GM13977 (cell line): Measurements from ENCODE around the gene PAQR7.

ENCODE experiments used
- DNase-seq: peaks from one replicate; pipeline ENCODE4 v3.0.0; 2012; ENCODE audit warnings: low spot score
- CTCF ChIP-seq: IDR thresholded peaks from 2 replicates; pipeline ENCODE4 v1.5.1; 2012; ENCODE audit warnings: mild to moderate bottlenecking, control low read depth; ENCODE audit not compliant: insufficient read depth; ENCODE audit errors: extremely low read depth, missing control alignments
- in situ Hi-C: fragments of 300-500 bp; cut with MboI; formaldehyde crosslinking; loops from one replicate; pipeline ENCODE4 v1.12.0; 2022; ENCODE audit warnings: low sequenced_read_pairs, low pct_unique_long_range_greater_than_20kb, mixed read lengths, inconsistent platforms; ENCODE audit not compliant: unreplicated experiment

The PAQR7 gene

GRCh38 chr1:25831569-25832196 is 43.8 kb downstream of the PAQR7 start:
- no peak for TF ChIP-seq CTCF
- DNase-seq: no peak
- in situ Hi-C loops: loop anchor here (10.0 kb wide), 1 partner anchor 173 kb away; no protein-coding TSS in a partner anchor

DNA sequence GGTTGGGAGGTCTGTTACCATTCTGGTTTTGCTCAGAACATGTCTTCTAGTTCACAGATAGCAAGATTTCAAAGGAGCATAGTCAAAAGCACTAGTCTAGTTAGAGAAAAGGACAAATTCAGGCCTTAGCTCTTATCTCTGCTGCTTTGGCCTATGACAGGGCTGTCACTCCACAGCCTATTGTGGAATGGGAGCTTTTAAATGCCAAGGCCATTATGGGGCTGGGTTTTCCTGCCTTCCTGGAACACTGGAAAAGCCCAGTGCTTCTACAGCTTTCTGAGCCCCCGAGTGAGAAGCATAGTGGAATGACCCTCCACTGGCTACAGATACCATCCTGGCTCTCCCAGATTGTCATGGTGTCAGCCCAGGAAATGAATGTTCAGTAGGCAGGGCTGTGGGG is 46.5 kb downstream of the PAQR7 start:
- no peak for DNase-seq
- in situ Hi-C loops: no loop called here
- TF ChIP-seq CTCF: no peak

GRCh38 chr1:25828491-25828890 is 47.0 kb downstream of the PAQR7 start:
- in situ Hi-C loops: no loop called here
- no peak for DNase-seq
- no peak for TF ChIP-seq CTCF

DNA sequence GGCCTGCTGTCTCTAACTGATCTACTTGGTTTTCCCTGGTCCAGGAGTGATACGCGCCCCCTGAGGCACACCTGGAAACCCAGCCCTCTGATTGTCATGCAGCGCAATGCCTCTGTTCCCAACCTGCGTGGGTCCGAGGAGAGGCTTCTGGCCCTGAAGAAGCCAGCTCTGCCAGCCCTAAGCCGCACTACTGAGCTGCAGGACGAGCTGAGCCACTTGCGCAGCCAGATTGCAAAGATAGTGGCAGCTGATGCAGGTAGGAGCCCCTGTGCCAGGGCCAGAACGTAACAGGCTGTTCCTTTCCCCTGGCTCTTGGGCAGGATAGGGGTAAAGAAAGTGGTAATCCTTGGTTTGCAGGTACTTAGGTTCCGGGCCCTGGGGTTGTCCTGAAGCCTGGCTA is 48.9 kb downstream of the PAQR7 start:
- TF ChIP-seq CTCF: no peak
- in situ Hi-C loops: no loop called here

GRCh38 chr1:25825605-25826004 is 49.9 kb downstream of the PAQR7 start:
- DNase-seq: no peak
- in situ Hi-C loops: no loop called here
- no peak for TF ChIP-seq CTCF

More for the DNA sequence above, 48.9 kb downstream of the PAQR7 start:
- no peak for DNase-seq

GRCh38 chr1:25821630-25822091 is 53.8 kb downstream of the PAQR7 start:
- in situ Hi-C loops: no loop called here
- TF ChIP-seq CTCF: no peak

More at GRCh38 chr1:25821630-25822091, 53.8 kb downstream of the PAQR7 start:
- DNase-seq: no peak
